Measurements from ENCODE around the gene SLC1A3.

SLC1A3 gene

DNA sequence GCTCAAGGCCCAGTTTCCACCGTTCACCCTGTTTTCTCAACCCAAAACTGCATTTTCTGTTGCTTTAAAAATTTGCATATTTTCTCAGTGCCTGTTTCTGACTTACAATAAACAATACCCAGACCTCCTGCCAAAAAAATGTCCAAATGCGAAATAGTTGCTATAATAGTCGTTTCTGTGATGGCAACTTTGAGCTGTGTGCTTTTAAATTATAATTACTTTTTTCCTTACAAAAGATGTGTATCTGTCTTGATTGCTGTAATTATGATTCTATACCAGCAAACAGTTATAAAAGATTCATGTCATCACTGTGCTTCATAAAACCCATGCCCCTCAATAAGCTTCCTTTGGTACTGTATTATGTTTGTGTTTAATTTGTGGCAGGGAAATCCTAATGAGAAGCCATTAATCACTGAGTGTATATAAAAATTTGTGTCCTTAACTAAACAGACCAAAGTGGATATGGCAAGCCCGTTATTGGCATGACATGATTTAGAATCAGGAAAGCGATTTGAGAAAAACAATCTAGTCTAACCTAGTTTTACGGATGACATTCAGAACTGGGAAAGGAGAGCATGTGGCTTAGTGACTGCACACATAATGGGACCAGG, 5.4 kb upstream of the SLC1A3 start:
- no peaks in the 10 kb centered on the region for H3K36me3 ChIP-seq (ENCODE audit: control insufficient read depth, insufficient read depth, low read length, severe bottlenecking)
- H3K4me1 ChIP-seq (ENCODE audit: control insufficient read depth, insufficient read depth, low read length), result peaks cover 38% of the 10 kb centered on the region
- no peaks in the 10 kb centered on the region for H3K9me3 ChIP-seq (ENCODE audit: control insufficient read depth, low read length)
- no peak for DNase-seq (ENCODE audit: low read depth)
- H3K27me3 ChIP-seq (replicated peaks; ENCODE audit: control insufficient read depth, insufficient read depth, low read length), result no peaks in the 10 kb centered on the region
- H3K4me3 ChIP-seq (ENCODE audit: low read length), result no peak overlapping the region
- H3K9ac ChIP-seq (ENCODE audit: low read length), result peak overlapping the region; percentile 38

- no peak for DNase-seq (ENCODE audit: low read depth)
- Histone ChIP-seq H3K27me3 (replicated peaks; ENCODE audit: control insufficient read depth, insufficient read depth, low read length) (no peaks in the 10 kb centered on the region), H3K9ac (ENCODE audit: low read length) (no peak overlapping the region), H3K4me3 (ENCODE audit: low read length) (no peak overlapping the region), H3K36me3 (ENCODE audit: control insufficient read depth, insufficient read depth, low read length, severe bottlenecking) (no peaks in the 10 kb centered on the region), H3K9me3 (ENCODE audit: control insufficient read depth, low read length) (no peaks in the 10 kb centered on the region), H3K4me1 (ENCODE audit: control insufficient read depth, insufficient read depth, low read length) (peaks cover 39% of the 10 kb centered on the region)
These were observed 3.6 kb upstream of the SLC1A3 start for GRCh38 chr5:36602704-36603321.

GRCh38 chr5:36605241-36605640, 1.2 kb upstream of the SLC1A3 start:
- Histone ChIP-seq H3K27me3 (replicated peaks; ENCODE audit: control insufficient read depth, insufficient read depth, low read length) (no peaks in the 10 kb centered on the region), H3K36me3 (ENCODE audit: control insufficient read depth, insufficient read depth, low read length, severe bottlenecking) (peaks cover 7% of the 10 kb centered on the region), H3K9ac (ENCODE audit: low read length) (no peak overlapping the region), H3K9me3 (ENCODE audit: control insufficient read depth, low read length) (no peaks in the 10 kb centered on the region), H3K4me1 (ENCODE audit: control insufficient read depth, insufficient read depth, low read length) (peaks cover 42% of the 10 kb centered on the region), H3K4me3 (ENCODE audit: low read length) (no peak overlapping the region)
- DNase-seq (ENCODE audit: low read depth), result no peak

DNA sequence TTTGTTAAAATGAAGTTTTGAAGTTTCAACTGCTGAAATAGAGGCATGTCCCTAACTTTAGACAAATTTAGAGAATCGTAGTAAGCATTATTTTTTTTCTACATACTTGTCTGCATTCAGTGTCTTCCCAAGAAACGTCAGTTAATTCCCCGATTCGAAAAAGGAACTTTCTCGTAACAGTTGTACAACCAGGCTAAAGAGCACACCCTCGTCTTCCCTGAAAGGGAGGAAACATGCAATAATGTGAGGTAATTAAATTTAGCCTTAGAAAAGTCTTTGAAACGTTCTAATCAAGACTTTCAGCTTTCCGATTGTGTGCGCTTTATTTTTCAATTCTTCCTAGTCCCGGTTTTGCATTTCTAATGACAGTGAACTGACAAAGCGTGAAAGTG, 374 bp upstream of the SLC1A3 start:
- Histone ChIP-seq H3K4me1 (ENCODE audit: control insufficient read depth, insufficient read depth, low read length) (peaks cover 44% of the 10 kb centered on the region), H3K9ac (ENCODE audit: low read length) (peak overlapping the region; percentile 90), H3K9me3 (ENCODE audit: control insufficient read depth, low read length) (no peaks in the 10 kb centered on the region), H3K4me3 (ENCODE audit: low read length) (peak overlapping the region; percentile 91), H3K36me3 (ENCODE audit: control insufficient read depth, insufficient read depth, low read length, severe bottlenecking) (peaks cover 7% of the 10 kb centered on the region), H3K27me3 (replicated peaks; ENCODE audit: control insufficient read depth, insufficient read depth, low read length) (no peaks in the 10 kb centered on the region)
- DNase-seq (ENCODE audit: low read depth), result no peak

GRCh38 chr5:36607114-36607571, 737 bp downstream of the SLC1A3 start:
- DNase-seq (ENCODE audit: low read depth), result peak; percentile 62
- H3K9ac ChIP-seq (ENCODE audit: low read length), result peak overlapping the region; percentile 90
- H3K36me3 ChIP-seq (ENCODE audit: control insufficient read depth, insufficient read depth, low read length, severe bottlenecking), result peaks cover 10% of the 10 kb centered on the region
- peak overlapping the region; percentile 91 for H3K4me3 ChIP-seq (ENCODE audit: low read length)
- no peaks in the 10 kb centered on the region for H3K27me3 ChIP-seq (replicated peaks; ENCODE audit: control insufficient read depth, insufficient read depth, low read length)
- H3K4me1 ChIP-seq (ENCODE audit: control insufficient read depth, insufficient read depth, low read length), result peaks cover 44% of the 10 kb centered on the region
- H3K9me3 ChIP-seq (ENCODE audit: control insufficient read depth, low read length), result no peaks in the 10 kb centered on the region

DNA sequence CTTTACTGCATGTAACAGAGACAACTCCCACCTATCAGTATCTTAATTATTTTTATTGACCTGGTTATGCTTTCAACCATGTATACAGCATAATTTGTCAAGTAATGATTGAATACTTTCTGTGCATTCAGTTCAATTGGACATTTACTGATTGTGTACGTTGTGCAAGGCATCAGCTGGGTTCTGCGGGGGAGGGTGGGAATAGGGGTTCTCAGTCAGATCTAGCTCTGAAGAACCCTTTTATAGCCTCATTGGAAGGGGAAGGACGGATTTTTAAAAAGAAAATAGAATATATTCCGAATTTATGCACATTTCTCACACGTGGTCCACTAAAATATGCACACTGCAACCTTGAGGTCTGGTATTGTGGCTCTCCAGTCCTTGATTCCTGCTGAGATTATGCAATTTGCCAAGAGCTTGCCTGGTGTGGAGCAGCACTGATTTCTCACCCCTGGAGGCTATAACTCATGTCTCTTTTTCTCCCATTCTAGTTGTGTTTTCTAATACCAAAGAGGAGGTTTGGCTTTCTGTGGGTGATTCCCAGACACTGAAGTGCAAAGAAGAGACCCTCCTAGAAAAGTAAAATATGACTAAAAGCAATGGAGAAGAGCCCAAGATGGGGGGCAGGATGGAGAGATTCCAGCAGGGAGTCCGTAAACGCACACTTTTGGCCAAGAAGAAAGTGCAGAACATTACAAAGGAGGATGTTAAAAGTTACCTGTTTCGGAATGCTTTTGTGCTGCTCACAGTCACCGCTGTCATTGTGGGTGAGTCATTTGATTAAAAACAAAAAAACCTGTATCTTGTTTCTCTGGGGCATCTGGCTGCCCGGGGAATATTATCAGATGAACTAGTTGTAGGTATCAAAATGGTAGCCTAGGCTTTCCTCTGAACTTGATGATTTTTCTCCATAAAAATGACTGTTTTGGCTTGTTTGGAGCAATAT, 1.7 kb downstream of the SLC1A3 start:
- peaks cover 44% of the 10 kb centered on the region for H3K4me1 ChIP-seq (ENCODE audit: control insufficient read depth, insufficient read depth, low read length)
- DNase-seq (ENCODE audit: low read depth), result peak; percentile 3
- peak overlapping the region; percentile 90 for H3K9ac ChIP-seq (ENCODE audit: low read length)
- no peaks in the 10 kb centered on the region for H3K9me3 ChIP-seq (ENCODE audit: control insufficient read depth, low read length)
- H3K36me3 ChIP-seq (ENCODE audit: control insufficient read depth, insufficient read depth, low read length, severe bottlenecking), result peaks cover 16% of the 10 kb centered on the region
- H3K4me3 ChIP-seq (ENCODE audit: low read length), result peak overlapping the region; percentile 91
- no peaks in the 10 kb centered on the region for H3K27me3 ChIP-seq (replicated peaks; ENCODE audit: control insufficient read depth, insufficient read depth, low read length)

- Histone ChIP-seq H3K9me3 (ENCODE audit: control insufficient read depth, low read length) (no peaks in the 10 kb centered on the region), H3K27me3 (replicated peaks; ENCODE audit: control insufficient read depth, insufficient read depth, low read length) (no peaks in the 10 kb centered on the region), H3K36me3 (ENCODE audit: control insufficient read depth, insufficient read depth, low read length, severe bottlenecking) (peaks cover 19% of the 10 kb centered on the region), H3K9ac (ENCODE audit: low read length) (no peak overlapping the region), H3K4me1 (ENCODE audit: control insufficient read depth, insufficient read depth, low read length) (peaks cover 47% of the 10 kb centered on the region), H3K4me3 (ENCODE audit: low read length) (peak overlapping the region; percentile 47)
- DNase-seq (ENCODE audit: low read depth), result no peak
These were observed 4.2 kb downstream of the SLC1A3 start for GRCh38 chr5:36610621-36611020.

- H3K27me3 ChIP-seq (replicated peaks; ENCODE audit: control insufficient read depth, insufficient read depth, low read length), result no peaks in the 10 kb centered on the region
- H3K9ac ChIP-seq (ENCODE audit: low read length), result no peak overlapping the region
- no peak for DNase-seq (ENCODE audit: low read depth)
- H3K9me3 ChIP-seq (ENCODE audit: control insufficient read depth, low read length), result no peaks in the 10 kb centered on the region
- peak overlapping the region; percentile 31 for H3K4me3 ChIP-seq (ENCODE audit: low read length)
- peaks cover 43% of the 10 kb centered on the region for H3K4me1 ChIP-seq (ENCODE audit: control insufficient read depth, insufficient read depth, low read length)
- H3K36me3 ChIP-seq (ENCODE audit: control insufficient read depth, insufficient read depth, low read length, severe bottlenecking), result peaks cover 19% of the 10 kb centered on the region
These were observed 5.3 kb downstream of the SLC1A3 start for GRCh38 chr5:36611520-36612274.

GRCh38 chr5:36613241-36613640, 6.8 kb downstream of the SLC1A3 start:
- no peak overlapping the region for H3K9ac ChIP-seq (ENCODE audit: low read length)
- H3K36me3 ChIP-seq (ENCODE audit: control insufficient read depth, insufficient read depth, low read length, severe bottlenecking), result peaks cover 19% of the 10 kb centered on the region
- H3K4me3 ChIP-seq (ENCODE audit: low read length), result no peak overlapping the region
- H3K9me3 ChIP-seq (ENCODE audit: control insufficient read depth, low read length), result no peaks in the 10 kb centered on the region
- no peak for DNase-seq (ENCODE audit: low read depth)
- no peaks in the 10 kb centered on the region for H3K27me3 ChIP-seq (replicated peaks; ENCODE audit: control insufficient read depth, insufficient read depth, low read length)
- H3K4me1 ChIP-seq (ENCODE audit: control insufficient read depth, insufficient read depth, low read length), result peaks cover 37% of the 10 kb centered on the region

DNA sequence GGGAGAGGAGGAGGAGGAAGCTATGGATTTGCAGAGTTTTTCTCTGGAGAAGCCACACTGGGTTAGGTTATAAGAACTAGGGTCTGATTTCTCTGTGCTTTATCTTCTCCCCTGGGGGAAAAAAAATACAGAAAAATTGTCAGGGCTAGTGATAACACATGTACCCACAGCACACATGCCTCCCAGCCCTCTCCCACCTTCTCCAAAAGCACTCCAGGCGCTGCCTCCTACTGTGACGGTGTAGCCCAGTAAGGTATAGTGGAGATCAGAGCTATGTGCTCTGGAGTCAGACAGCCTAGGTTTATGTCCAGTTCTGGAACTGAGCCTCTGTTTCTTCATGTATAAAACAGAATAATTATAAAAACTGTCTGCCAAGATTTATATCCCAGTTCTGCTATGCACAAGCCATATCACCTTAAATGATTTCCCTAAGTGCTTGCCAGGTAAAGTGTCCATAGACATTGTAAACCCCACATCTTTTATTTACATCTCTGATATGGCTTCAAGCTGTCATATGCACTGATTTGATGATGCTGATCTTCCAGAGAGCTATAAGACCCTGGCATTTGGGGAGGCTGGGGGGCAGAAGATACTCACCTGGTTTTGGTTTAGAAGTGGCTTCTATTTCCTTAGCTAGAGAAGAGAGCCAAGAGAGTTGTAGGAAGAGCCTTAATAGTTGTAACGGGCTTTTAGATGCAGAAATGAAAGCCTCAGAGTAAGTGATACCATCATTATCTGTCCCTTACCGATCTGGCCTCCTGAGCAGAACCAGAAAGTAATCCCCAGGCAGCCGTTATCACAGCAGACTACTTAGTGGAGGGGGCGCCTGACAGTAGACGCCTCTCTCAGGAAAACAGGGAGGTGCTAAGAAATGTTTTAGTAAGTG, 7.6 kb downstream of the SLC1A3 start:
- H3K4me1 ChIP-seq (ENCODE audit: control insufficient read depth, insufficient read depth, low read length), result peaks cover 35% of the 10 kb centered on the region
- no peak for DNase-seq (ENCODE audit: low read depth)
- H3K9me3 ChIP-seq (ENCODE audit: control insufficient read depth, low read length), result no peaks in the 10 kb centered on the region

More for the DNA sequence above, 7.6 kb downstream of the SLC1A3 start:
- Histone ChIP-seq H3K9ac (ENCODE audit: low read length) (no peak overlapping the region), H3K36me3 (ENCODE audit: control insufficient read depth, insufficient read depth, low read length, severe bottlenecking) (peaks cover 13% of the 10 kb centered on the region), H3K27me3 (replicated peaks; ENCODE audit: control insufficient read depth, insufficient read depth, low read length) (no peaks in the 10 kb centered on the region), H3K4me3 (ENCODE audit: low read length) (no peak overlapping the region)
